PFSK-1 (cell line): Measurements from ENCODE around the gene DCUN1D3.

Experiments
- POLR2AphosphoS5 ChIP-seq: IDR thresholded peaks from 2 replicates; pipeline ENCODE4 v1.6.1; 2012; ENCODE audit warnings: low read depth, mild to moderate bottlenecking, control low read depth, low read length, moderate library complexity
- SIN3A ChIP-seq: IDR thresholded peaks from 2 replicates; pipeline ENCODE4 v1.6.1; 2012; ENCODE audit warnings: mild to moderate bottlenecking, low read length, moderate library complexity, borderline replicate concordance; ENCODE audit not compliant: insufficient read depth
- TF ChIP-seq, protein P1 (sequence below), 2 experiments: IDR thresholded peaks; 2 replicates each; pipeline versions ENCODE4 v1.6.1 to v1.8.0; 2011 to 2012; ENCODE audit warnings: low read depth in 2 of 2, low read length in 2 of 2, control low read depth in 1 of 2, inconsistent platforms in 1 of 2, mild to moderate bottlenecking in 1 of 2, moderate library complexity in 1 of 2; ENCODE audit not compliant: insufficient read depth in 1 of 2

DNA sequence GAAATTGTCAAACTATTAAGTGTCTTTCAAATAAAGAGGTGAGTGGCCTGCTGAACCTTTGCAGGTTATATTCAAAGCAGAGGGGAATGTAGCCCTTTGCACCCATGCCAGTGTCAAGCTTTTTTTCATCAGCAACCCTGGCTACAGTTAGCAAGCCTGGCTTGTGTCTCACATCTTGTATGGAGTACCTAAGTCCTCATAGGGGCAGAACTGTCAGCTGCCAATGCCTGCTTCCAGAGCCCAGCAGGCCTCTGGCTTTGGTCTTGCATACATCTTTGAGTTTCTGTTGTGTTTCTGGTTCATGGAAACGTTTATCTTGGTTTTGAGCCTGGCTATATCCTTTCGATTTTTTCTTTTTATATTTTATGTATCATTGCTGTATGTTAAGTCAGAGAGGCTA lies 67.1 kb downstream of the DCUN1D3 start:
- TF ChIP-seq POLR2AphosphoS5 = no peak
- TF ChIP-seq, protein P1, sequence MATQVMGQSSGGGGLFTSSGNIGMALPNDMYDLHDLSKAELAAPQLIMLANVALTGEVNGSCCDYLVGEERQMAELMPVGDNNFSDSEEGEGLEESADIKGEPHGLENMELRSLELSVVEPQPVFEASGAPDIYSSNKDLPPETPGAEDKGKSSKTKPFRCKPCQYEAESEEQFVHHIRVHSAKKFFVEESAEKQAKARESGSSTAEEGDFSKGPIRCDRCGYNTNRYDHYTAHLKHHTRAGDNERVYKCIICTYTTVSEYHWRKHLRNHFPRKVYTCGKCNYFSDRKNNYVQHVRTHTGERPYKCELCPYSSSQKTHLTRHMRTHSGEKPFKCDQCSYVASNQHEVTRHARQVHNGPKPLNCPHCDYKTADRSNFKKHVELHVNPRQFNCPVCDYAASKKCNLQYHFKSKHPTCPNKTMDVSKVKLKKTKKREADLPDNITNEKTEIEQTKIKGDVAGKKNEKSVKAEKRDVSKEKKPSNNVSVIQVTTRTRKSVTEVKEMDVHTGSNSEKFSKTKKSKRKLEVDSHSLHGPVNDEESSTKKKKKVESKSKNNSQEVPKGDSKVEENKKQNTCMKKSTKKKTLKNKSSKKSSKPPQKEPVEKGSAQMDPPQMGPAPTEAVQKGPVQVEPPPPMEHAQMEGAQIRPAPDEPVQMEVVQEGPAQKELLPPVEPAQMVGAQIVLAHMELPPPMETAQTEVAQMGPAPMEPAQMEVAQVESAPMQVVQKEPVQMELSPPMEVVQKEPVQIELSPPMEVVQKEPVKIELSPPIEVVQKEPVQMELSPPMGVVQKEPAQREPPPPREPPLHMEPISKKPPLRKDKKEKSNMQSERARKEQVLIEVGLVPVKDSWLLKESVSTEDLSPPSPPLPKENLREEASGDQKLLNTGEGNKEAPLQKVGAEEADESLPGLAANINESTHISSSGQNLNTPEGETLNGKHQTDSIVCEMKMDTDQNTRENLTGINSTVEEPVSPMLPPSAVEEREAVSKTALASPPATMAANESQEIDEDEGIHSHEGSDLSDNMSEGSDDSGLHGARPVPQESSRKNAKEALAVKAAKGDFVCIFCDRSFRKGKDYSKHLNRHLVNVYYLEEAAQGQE (IDR thresholded peaks at IDR 0.05; ENCODE audit: insufficient read depth in 1 of 2, low read depth in 2 of 2, low read length in 2 of 2) = no peak
- no peak for TF ChIP-seq SIN3A
